MG63 (cell line): ENCODE data around the gene FHIT. TPM values are rescaled to one million over a fixed set of nuclear protein-coding genes. Genes with fewer than 3 reads are reported as not detected.

ENCODE experiments used
- DNase-seq: peaks from one replicate; pipeline ENCODE4 v3.0.0-alpha.2; 2020
- H3K27me3 ChIP-seq: fragments of 250-450 bp; sonication (Bioruptor Pico); 2 replicates; pipeline ENCODE4 v1.5.1; 2020; ENCODE audit warnings: mild to moderate bottlenecking, moderate library complexity
- H3K36me3 ChIP-seq: fragments of 250-450 bp; sonication (Bioruptor Pico); 2 replicates; pipeline ENCODE4 v1.5.1; 2020; ENCODE audit warnings: mild to moderate bottlenecking, moderate library complexity
- H3K4me3 ChIP-seq: fragments of 250-450 bp; sonication (Bioruptor Pico); 2 replicates; pipeline ENCODE4 v1.5.1; 2020; ENCODE audit warnings: mild to moderate bottlenecking, moderate library complexity
- H3K9me3 ChIP-seq: fragments of 250-450 bp; sonication (Bioruptor Pico); 2 replicates; pipeline ENCODE4 v1.5.1; 2020; ENCODE audit warnings: mild to moderate bottlenecking, moderate library complexity
- total RNA-seq: library from RNA; depleted of rRNA; stranded (reverse); fragments of >200 nt; shearing (Covaris generic); gene quantifications from 2 replicates; pipeline ENCODE4 v1.2.3, GENCODE V29; 2014; ENCODE audit warnings: low replicate concordance

Gene FHIT
- total RNA-seq, 1 experiment from 2014 or later = 1.7 TPM

DNA sequence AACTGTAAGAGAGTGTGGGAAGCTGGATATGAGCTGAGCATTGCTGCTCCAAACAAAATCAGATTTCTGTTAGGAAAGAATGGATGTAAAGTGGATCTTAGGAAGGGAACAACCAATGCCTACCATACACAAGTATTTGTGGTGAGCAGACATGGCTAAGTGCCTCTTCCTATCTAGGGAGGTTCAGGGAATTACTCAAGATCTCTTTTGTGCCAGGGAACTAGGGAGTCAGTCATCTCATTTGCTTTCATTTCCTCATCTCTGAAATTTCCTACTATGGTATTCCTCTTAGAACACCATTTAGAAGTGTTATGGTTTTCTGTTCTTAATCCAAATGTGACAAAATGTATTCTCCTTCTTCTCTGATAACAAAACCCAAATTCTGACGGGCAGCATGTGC is 396.5 kb downstream of the FHIT start:
- DNase-seq = no peak

DNA sequence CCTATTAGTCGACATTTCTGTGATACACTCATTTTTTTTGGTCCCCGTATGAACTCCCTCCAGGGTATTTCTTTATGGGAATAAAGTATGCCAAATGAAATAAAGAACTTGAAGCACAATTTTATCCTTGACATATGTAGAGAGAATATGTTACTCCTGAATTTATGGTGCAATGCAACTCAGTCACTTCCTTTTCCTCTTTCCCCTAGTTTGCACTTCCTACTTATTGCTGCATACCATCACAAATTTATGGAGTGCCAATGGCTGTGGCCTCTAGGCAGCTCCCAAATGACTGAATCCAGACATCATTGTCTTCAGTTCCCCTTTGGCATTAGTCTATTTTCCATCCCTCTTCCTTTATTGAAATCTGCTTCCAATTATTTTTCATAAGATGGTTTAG is 403.5 kb downstream of the FHIT start:
- Histone ChIP-seq H3K36me3 (no peaks in the 10 kb centered on the region), H3K27me3 (no peaks in the 10 kb centered on the region), H3K9me3 (no peaks in the 10 kb centered on the region), H3K4me3 (no peak overlapping the region)
- DNase-seq = no peak

More for the DNA sequence above, 396.5 kb downstream of the FHIT start:
- Histone ChIP-seq H3K4me3 (no peak overlapping the region), H3K9me3 (no peaks in the 10 kb centered on the region), H3K27me3 (no peaks in the 10 kb centered on the region), H3K36me3 (no peaks in the 10 kb centered on the region)

DNA sequence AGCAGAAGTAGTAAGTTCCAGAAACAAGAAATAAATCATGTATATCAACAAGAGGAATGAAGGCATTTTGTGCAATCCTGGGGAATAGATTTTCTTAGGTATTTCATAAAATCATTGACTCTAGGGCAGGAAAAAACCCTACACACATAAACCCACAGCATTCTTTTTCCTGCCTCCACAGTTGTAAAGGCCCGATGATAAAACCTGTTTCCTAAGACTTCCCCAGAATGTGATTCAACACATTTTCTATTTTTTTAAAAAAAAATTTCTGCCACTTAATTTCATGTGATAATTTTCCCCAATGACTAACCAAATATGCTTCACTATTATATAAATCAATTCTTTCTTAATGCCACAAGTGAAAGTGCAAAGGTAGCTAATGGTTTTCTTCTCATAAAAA is 407.0 kb downstream of the FHIT start:
- no peak for DNase-seq

DNA sequence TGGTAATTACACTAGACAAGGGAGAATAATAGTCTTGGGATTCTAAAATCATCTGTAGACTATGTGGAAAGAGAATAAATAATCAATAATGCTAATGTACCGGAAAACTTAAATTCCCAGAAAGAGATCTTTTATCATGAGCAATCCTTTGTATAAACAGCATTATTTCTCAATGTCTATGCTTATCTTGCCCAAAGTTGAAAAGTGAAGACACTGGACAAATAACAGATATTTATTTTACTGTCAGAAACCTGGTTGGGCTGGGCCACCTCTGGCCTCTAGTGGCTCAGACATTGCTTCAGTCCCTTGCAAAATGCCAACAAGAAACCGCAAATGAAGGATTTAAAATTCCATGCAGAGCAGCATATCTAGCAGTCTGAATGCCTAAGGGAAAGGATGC is 409.9 kb downstream of the FHIT start:
- Histone ChIP-seq H3K9me3 (no peaks in the 10 kb centered on the region), H3K4me3 (no peak overlapping the region), H3K27me3 (no peaks in the 10 kb centered on the region), H3K36me3 (no peaks in the 10 kb centered on the region)
- no peak for DNase-seq

More for the DNA sequence above, 407.0 kb downstream of the FHIT start:
- Histone ChIP-seq H3K36me3 (no peaks in the 10 kb centered on the region), H3K27me3 (no peaks in the 10 kb centered on the region), H3K9me3 (no peaks in the 10 kb centered on the region), H3K4me3 (no peak overlapping the region)

DNA sequence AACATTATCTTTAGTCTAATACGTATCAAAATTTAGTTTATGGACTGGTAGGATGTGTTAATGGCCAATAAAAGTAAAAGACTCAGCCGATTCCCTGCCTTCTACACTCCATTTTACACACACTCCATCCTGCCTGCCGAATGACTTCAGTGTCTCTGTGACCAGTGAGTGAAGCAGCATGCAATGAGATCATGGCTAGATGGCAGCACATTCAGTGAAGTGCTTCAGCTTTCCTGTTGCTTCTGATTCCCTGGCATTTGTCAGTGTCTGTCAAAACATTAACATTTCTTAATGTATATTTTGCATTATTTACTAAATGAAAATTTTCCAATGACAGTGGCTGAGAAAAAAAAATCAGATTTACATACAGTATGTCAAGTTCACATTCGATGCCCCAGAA is 412.0 kb downstream of the FHIT start:
- Histone ChIP-seq H3K4me3 (no peak overlapping the region), H3K9me3 (no peaks in the 10 kb centered on the region), H3K27me3 (no peaks in the 10 kb centered on the region), H3K36me3 (no peaks in the 10 kb centered on the region)
- no peak for DNase-seq

DNA sequence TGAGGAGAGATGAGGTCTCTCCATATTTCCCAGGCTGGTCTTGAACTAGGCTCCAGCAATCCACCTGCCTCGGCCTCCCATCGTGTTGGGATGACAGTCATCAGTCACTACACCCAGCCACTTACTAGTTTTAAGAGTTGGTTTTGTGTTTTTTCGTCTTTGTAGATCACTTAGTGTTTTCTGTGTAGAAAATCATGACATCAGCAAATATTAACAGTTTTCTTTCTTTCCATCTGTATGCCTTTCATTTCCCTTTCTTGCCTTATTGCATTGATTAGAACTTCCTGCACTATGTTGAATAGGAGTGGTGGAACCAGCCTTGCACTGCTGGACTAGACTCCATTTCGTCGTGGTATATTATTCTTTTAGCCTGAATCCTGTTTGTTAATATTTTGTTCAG is 415.5 kb downstream of the FHIT start:
- DNase-seq = no peak
- Histone ChIP-seq H3K36me3 (no peaks in the 10 kb centered on the region), H3K9me3 (no peaks in the 10 kb centered on the region), H3K27me3 (no peaks in the 10 kb centered on the region), H3K4me3 (no peak overlapping the region)

DNA sequence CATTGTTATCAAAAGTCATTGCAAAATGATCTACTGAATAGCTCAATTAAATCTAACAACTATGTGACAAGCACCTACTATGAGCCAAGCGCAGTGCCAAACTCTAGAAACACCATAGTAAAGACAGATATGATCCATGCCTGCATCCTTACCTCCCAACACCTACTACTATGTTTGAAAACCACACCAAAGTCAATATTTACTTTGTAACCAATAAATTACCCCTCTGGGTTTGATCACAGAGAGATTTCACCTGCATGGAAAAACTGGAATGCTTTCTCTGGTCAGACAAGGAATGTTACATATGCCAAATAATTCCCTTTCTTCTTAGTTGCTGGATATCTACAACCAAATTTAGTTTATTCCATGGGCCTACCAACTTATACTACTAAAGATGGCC is 422.2 kb downstream of the FHIT start:
- DNase-seq = no peak
- no peak overlapping the region for H3K4me3 ChIP-seq
- H3K27me3 ChIP-seq = no peaks in the 10 kb centered on the region
- no peaks in the 10 kb centered on the region for H3K36me3 ChIP-seq
- no peaks in the 10 kb centered on the region for H3K9me3 ChIP-seq

DNA sequence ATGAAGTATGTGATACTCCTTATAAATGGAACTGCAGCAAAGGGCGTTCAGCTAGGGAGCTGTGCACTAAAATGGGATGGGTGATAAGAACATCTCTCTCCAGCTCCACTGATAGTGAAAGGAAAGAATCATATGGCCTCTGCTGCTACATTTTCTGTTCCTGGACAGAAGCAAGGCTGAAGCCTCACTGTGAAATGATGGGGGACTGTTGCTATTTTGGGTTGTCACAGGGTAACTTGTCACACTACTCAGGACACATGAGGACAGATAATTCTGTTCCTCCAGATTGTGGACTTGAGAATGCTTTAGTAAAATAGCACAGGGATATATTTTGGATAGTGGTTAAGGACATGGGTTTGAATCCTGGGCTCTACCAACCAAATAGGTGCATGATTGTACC is 423.6 kb downstream of the FHIT start:
- Histone ChIP-seq H3K4me3 (no peak overlapping the region), H3K36me3 (no peaks in the 10 kb centered on the region), H3K9me3 (no peaks in the 10 kb centered on the region), H3K27me3 (no peaks in the 10 kb centered on the region)
- DNase-seq = no peak

DNA sequence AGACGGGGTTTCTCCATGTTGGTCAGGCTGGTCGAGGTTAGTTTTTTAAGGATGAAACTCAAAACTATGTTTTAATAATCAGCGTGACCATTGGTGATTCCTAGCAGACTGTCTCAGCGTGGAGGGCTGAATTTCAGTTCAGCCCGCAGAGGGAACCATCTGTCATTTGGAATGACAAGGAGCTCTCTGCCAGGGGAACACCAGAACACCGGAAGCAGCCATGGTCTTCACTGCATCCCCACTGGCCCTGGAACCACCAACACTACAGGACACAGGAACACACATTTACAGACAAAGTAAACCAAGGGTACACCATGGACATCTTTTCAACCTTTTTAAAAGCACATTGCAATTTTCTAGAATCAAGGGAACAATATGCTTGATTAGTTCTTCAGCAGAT is 424.7 kb downstream of the FHIT start:
- no peaks in the 10 kb centered on the region for H3K36me3 ChIP-seq
- DNase-seq = no peak
- H3K27me3 ChIP-seq = no peaks in the 10 kb centered on the region
- H3K9me3 ChIP-seq = no peaks in the 10 kb centered on the region
- H3K4me3 ChIP-seq = no peak overlapping the region

DNA sequence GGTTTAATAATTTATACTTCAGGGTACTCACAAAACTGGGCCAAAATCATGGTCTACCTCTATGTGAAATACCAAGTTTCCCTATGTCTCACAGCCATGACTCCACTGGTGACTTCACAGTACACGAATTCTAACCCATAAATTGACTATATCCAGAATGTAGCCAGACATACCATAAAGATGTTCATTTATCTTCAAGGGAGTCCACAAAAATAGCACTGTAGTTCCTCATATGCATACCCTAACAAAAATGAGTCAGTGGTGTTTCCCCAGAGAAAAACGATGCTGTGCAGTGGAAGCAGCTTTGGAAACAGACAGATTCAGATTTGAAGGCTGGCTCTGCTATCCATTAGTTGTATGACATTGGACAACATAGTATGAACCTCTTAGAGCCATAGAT is 438.8 kb downstream of the FHIT start:
- Histone ChIP-seq H3K27me3 (no peaks in the 10 kb centered on the region), H3K9me3 (no peaks in the 10 kb centered on the region), H3K36me3 (no peaks in the 10 kb centered on the region), H3K4me3 (no peak overlapping the region)
- DNase-seq = no peak

DNA sequence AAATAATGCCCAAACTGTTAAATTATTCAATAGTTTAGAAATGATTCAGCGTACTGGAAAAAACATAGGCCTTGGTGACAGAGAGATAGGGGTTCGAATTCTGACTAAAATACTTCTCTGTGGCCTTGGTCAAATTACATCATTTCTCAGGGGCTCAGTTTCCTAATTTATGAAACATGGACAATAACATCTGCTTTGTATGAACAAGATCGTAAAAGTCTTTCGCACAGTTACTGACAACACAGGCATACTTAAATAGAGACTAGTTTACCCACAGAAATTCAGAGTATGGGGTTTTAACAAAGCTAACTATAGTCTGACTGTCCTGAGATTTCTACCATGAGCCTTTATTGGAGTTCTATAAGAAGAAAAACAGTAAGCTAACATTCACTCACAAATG is 440.4 kb downstream of the FHIT start:
- Histone ChIP-seq H3K36me3 (no peaks in the 10 kb centered on the region), H3K4me3 (no peak overlapping the region), H3K27me3 (no peaks in the 10 kb centered on the region), H3K9me3 (no peaks in the 10 kb centered on the region)
- no peak for DNase-seq

DNA sequence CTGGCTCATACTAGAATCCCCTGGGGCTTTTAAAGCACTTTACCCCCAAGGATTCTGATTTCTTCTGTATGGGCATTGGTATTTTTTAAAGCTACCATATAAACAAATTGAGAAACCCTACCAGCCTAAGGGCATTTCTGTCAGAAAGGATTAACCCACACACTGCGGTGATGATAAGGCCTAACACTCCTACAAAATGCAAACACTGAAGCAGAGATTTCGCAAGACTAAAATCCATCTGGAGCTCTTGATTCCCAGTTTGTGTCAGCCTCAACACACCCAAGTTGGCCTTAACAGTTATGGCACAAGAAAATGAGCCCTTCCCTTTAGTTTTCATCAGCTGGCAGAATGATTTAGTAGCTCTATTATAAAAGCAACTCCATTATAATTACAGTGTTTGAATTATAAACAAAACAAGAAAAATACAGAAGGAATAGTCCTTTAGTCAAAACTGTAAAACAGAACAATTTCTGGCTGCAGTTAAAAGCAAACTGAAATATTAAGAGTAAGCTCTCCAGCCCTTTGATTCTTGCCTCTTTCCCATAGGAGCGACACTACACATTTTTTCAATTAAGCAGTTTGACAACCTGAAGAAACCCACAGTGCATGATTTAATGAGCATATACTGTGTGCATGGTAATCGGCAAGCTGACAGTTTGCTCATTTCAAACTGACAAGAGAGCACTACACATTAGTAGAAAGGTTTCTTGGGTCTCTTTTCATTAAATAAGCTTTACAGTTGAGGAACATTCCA is 441.2 kb downstream of the FHIT start:
- DNase-seq = no peak
- no peaks in the 10 kb centered on the region for H3K9me3 ChIP-seq
- H3K27me3 ChIP-seq = no peaks in the 10 kb centered on the region
- H3K36me3 ChIP-seq = no peaks in the 10 kb centered on the region
- H3K4me3 ChIP-seq = no peak overlapping the region

DNA sequence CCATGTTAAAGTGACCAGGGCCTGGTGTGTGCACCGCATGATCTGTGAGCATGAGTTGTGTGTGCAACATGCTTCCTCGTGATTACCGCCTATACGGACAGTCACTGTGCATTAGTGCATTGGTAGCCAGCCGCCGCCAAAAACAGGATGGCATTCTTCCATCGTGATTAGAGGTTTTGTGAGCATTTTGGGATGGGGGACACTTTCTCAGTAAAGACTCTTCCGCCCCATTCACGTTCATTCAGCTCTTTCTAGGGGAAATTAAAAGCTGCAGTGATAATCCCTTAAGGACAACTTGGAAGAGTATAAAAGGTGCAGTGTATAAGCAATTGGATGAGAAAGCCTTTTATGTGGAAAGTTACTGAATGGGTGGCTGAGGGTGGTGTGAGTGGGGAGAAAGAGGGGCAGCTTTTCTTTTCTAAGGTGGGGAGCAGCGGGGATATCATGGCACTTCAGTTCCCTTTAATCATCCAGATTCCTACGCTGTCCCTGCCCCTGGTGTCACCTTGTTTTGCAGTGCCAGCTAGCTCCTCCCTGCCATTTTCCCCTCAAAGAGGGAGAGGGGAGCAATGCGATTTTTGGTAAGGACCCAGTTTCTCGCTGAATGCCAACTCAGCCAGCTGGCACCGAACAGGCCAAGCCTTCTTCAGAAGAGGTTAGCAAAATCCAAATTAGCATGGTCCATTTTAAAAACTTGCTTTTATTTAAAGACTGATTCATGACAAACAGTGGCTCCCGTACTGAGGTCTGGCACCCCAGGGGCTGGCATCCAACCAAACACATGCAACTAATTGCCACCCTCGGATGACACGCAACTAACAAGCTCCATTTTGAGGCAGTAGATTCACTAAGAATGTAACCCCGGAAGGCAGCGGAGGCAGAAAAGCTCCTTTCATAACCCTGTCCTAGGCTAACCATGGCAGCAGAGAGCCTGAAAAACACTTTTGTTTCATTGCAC is 447.8 kb downstream of the FHIT start:
- Histone ChIP-seq H3K9me3 (no peaks in the 10 kb centered on the region), H3K27me3 (no peaks in the 10 kb centered on the region), H3K4me3 (no peak overlapping the region), H3K36me3 (no peaks in the 10 kb centered on the region)
- DNase-seq = no peak

DNA sequence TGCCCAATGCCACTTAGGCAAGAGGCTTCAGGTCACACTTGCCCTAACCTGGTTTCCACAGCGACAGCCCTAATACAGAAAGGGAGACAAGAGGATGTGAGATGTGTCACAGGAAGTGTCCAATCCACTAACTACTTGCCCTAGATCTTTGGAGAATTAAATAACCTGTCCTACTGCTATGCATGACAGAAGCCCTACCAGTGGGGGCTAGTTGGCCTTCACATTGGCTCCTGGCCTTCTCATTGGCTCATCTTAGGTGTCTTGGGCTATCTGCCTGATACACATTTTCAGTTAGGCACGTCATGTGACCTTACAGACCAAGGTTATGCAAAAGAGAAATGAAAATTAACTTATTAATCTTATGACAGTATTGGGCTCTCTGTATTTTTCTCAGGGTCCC is 449.9 kb downstream of the FHIT start:
- DNase-seq = no peak
- H3K27me3 ChIP-seq = no peaks in the 10 kb centered on the region
- H3K9me3 ChIP-seq = no peaks in the 10 kb centered on the region
- H3K4me3 ChIP-seq = no peak overlapping the region
- no peaks in the 10 kb centered on the region for H3K36me3 ChIP-seq

DNA sequence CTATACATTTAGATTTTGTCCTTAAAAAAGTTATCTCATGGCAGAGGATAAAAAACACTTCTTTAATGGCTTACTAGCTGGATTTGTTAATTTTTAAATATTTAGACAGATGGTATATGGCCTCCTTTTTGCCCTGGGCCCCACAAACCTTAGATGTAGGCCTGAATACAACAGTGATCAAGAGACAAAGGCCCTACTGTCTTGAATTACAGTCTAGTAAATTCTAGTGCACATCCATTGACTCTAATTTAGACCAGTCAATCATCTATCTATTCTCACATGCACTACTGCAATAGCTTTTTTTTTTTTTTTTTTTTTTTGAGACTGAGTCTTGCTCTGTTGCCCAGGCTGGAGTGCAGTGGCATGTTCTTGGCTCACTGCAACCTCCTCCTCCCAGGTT is 452.8 kb downstream of the FHIT start:
- Histone ChIP-seq H3K27me3 (no peaks in the 10 kb centered on the region), H3K9me3 (no peaks in the 10 kb centered on the region), H3K4me3 (no peak overlapping the region), H3K36me3 (no peaks in the 10 kb centered on the region)
- no peak for DNase-seq

DNA sequence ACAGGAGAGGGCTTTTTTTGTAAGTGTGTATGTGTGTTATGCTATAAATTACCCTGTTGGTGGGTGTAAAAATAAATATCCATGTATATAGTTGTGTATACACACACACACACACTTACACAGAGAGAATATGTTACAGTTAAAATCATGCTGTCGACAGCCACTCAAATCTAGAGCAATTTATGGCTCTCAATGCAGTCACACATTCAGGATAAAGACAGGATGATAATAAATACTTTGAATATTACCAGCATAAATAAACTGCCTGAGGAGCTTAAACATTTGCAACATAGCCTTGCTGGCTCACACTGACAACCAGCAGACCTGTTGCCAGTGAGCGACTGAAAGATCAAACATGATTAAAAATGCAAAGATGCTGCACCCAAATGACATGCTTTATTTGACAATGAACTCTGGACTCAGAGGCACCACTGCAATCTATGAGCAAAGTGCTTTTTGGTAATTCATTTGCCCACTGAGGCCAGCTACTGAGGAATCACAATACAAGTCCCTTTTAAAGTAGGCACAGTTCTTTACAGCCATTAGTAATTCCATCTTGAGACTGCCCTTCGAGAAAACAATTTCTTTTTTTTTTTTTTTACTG is 458.9 kb downstream of the FHIT start:
- no peaks in the 10 kb centered on the region for H3K36me3 ChIP-seq
- no peak overlapping the region for H3K4me3 ChIP-seq
- no peaks in the 10 kb centered on the region for H3K9me3 ChIP-seq
- no peak for DNase-seq
- no peaks in the 10 kb centered on the region for H3K27me3 ChIP-seq

DNA sequence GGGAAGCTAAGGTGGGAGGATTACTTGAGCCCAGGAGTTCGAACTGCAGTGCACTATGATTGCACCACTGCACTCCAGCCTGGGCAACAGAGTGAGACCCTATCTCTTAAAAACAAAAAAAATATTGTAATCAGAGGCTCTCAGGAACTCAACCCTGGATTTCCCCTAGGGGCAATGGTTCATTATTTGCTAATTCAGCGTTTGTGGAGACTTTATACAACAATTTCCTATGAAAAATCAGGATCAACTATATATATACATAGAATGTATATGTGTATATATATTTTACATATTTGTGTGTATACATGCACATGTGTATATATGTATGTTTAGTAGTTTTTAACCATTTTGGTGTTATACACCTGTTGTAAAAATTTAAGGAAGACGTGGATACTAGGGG is 463.1 kb downstream of the FHIT start:
- DNase-seq = no peak
- H3K27me3 ChIP-seq = no peaks in the 10 kb centered on the region
- no peaks in the 10 kb centered on the region for H3K36me3 ChIP-seq
- no peak overlapping the region for H3K4me3 ChIP-seq
- no peaks in the 10 kb centered on the region for H3K9me3 ChIP-seq
